Measurements from ENCODE around the gene ZNF564.
A peak's percentile ranks its signal among the peaks of the same experiment; 100 is the strongest.

Gene ZNF564

GRCh38 chr19:12484011-12484370 lies 67.3 kb downstream of the ZNF564 start:
- Mint-ChIP-seq H3K9me3 (peaks cover 31% of the 10 kb centered on the region), H3K4me3 (peak overlapping the region; percentile 91), H3K36me3 (ENCODE audit: low read depth) (peaks cover 30% of the 10 kb centered on the region), H3K27ac (no peak overlapping the region), H3K27me3 (ENCODE audit: low read depth, poor library complexity) (peaks cover 9% of the 10 kb centered on the region), H3K4me1 (peaks cover 36% of the 10 kb centered on the region)
- DNase-seq: no peak
- TF ChIP-seq, protein P1, sequence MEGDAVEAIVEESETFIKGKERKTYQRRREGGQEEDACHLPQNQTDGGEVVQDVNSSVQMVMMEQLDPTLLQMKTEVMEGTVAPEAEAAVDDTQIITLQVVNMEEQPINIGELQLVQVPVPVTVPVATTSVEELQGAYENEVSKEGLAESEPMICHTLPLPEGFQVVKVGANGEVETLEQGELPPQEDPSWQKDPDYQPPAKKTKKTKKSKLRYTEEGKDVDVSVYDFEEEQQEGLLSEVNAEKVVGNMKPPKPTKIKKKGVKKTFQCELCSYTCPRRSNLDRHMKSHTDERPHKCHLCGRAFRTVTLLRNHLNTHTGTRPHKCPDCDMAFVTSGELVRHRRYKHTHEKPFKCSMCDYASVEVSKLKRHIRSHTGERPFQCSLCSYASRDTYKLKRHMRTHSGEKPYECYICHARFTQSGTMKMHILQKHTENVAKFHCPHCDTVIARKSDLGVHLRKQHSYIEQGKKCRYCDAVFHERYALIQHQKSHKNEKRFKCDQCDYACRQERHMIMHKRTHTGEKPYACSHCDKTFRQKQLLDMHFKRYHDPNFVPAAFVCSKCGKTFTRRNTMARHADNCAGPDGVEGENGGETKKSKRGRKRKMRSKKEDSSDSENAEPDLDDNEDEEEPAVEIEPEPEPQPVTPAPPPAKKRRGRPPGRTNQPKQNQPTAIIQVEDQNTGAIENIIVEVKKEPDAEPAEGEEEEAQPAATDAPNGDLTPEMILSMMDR (IDR thresholded peaks at IDR 0.05): no peak

DNA sequence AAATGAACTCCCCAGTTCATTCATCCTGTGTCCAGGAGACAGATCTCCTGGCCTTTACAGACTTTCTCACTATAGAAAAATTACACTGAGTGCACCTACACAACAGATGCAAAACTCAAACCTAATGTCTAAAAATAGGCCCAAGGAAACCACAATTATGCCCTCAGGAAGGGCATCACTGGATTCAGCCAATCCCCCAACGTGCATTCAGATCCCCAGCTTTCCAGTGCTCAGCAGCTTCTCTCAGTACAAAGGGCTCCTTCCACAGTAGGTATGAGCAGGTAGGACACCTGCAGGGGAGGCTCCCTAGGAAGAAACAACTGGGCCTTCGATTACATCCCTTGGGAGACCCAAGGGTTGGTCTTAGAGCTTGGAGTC lies 68.8 kb downstream of the ZNF564 start:
- no peak for DNase-seq
- peak overlapping the region; percentile 71 for H3K4me3 Mint-ChIP-seq

DNA sequence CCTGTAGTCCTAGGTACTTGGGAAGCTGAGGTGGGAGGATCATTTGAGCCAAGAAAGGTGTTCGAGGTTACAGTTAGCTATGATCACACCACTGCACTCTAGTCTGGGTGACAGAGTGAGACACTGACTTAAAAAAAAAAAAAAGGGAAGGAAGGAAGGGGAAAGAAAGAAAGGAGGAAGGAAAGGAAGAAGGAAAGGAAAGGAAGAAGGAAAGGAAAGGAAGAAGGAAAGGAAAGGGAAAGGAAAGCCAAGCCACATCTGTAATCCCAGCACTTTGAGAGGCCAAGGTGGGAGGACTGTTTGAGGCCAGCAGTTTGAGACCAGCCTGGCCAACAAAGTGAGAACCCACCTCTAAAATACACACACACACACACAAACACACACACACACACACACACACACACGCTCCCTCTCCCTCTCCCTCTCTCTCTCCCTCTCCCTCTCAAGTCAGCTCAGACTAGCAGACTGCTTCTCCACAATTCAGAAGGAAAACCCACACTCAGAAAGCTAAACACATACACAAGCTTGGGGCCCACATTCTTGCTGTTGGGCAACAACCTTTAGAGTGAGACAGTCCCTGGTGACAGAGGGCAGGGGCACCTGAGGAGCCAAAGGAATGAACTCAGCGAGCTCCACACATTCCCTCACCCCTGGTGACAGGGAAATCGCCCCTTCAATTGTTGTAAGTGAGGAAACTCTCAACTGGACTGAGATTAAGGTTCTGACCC lies 69.3 kb downstream of the ZNF564 start:
- Mint-ChIP-seq H3K27ac (peak overlapping the region; percentile 25), H3K27me3 (ENCODE audit: low read depth, poor library complexity) (peaks cover 8% of the 10 kb centered on the region), H3K4me3 (peak overlapping the region; percentile 71), H3K4me1 (peaks cover 44% of the 10 kb centered on the region), H3K9me3 (peaks cover 48% of the 10 kb centered on the region), H3K36me3 (ENCODE audit: low read depth) (peaks cover 47% of the 10 kb centered on the region)
- no peak for DNase-seq
- TF ChIP-seq, protein P1 (IDR thresholded peaks at IDR 0.05): no peak

More for the DNA sequence above, 68.8 kb downstream of the ZNF564 start:
- peaks cover 10% of the 10 kb centered on the region for H3K27me3 Mint-ChIP-seq (ENCODE audit: low read depth, poor library complexity)
- H3K27ac Mint-ChIP-seq: no peak overlapping the region
- H3K9me3 Mint-ChIP-seq: peaks cover 43% of the 10 kb centered on the region
- H3K36me3 Mint-ChIP-seq (ENCODE audit: low read depth): peaks cover 45% of the 10 kb centered on the region
- H3K4me1 Mint-ChIP-seq: peaks cover 44% of the 10 kb centered on the region
- TF ChIP-seq, protein P1 (IDR thresholded peaks at IDR 0.05): no peak

DNA sequence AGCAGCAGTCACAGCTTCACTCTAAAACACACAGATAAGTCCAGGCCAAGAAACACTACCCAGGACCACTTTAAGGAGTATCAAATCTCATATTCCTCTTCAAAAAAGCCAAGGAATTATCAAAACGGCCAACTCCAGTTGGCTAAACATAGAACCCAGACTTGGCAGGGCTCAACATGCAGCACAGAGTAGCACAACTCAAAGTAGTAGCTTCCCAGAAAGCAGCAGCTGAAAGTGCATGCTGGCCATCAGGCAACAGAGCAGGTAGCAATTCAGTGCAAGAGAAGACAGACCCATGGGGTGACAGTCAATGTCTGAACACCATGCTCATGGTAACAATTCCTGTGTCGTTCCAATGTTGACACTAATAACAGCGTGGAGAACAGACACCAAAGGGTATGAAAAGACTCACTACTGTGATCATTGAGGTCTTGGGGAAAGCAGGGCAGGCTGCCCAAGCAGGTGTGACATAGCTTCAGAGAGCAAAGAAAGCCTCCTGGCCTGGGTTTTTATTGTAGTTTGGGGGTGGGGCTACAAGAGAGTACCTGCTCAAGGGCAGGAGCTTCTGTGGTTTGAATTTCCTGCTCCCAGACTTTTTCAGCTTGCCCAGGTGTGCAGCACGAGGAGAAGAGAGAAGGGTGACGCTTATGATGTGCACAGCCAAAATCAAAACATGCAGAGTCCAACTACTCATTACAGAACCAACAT lies 72.9 kb downstream of the ZNF564 start:
- no peak for DNase-seq
- peaks cover 24% of the 10 kb centered on the region for H3K4me1 Mint-ChIP-seq
- H3K4me3 Mint-ChIP-seq: no peak overlapping the region
- H3K27ac Mint-ChIP-seq: no peak overlapping the region
- TF ChIP-seq, protein P1 (IDR thresholded peaks at IDR 0.05): no peak
- peaks cover 8% of the 10 kb centered on the region for H3K27me3 Mint-ChIP-seq (ENCODE audit: low read depth, poor library complexity)
- H3K36me3 Mint-ChIP-seq (ENCODE audit: low read depth): peaks cover 83% of the 10 kb centered on the region
- peaks cover 79% of the 10 kb centered on the region for H3K9me3 Mint-ChIP-seq

Measured in nephron progenitor cell (in vitro differentiated cells).